ENCODE results near the gene CLEC4G.

DNA sequence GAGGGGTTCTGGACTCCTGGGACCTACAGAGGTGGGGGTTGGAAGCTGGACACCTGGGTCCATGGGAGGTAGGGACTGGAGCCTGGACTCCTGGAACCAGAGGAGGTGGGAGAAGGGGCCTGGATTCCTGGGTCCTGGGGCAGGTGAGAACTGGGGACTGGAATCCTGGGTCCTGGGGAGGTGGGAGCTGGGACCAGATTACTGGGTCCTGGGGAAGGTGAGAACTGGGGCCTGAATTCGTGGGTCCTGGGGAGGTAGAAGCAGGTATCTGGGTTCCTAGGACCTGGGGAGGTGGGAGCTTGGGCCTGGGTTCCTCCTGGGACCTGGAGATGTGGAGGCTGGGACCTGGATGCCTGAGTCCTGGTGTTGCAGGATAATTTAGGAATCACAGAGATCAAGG, 31.8 kb upstream of the CLEC4G start:
- TF ChIP-seq TAF1 (IDR thresholded peaks at IDR 0.05; ENCODE audit: low read depth), result no peak
- no peak for TF ChIP-seq YY1 (IDR thresholded peaks at IDR 0.05; ENCODE audit: low read depth)
- TF ChIP-seq EP300 (IDR thresholded peaks at IDR 0.05; ENCODE audit: borderline replicate concordance), result no peak
- no peak for TF ChIP-seq CEBPB (IDR thresholded peaks at IDR 0.05)
- TF ChIP-seq, protein P1, sequence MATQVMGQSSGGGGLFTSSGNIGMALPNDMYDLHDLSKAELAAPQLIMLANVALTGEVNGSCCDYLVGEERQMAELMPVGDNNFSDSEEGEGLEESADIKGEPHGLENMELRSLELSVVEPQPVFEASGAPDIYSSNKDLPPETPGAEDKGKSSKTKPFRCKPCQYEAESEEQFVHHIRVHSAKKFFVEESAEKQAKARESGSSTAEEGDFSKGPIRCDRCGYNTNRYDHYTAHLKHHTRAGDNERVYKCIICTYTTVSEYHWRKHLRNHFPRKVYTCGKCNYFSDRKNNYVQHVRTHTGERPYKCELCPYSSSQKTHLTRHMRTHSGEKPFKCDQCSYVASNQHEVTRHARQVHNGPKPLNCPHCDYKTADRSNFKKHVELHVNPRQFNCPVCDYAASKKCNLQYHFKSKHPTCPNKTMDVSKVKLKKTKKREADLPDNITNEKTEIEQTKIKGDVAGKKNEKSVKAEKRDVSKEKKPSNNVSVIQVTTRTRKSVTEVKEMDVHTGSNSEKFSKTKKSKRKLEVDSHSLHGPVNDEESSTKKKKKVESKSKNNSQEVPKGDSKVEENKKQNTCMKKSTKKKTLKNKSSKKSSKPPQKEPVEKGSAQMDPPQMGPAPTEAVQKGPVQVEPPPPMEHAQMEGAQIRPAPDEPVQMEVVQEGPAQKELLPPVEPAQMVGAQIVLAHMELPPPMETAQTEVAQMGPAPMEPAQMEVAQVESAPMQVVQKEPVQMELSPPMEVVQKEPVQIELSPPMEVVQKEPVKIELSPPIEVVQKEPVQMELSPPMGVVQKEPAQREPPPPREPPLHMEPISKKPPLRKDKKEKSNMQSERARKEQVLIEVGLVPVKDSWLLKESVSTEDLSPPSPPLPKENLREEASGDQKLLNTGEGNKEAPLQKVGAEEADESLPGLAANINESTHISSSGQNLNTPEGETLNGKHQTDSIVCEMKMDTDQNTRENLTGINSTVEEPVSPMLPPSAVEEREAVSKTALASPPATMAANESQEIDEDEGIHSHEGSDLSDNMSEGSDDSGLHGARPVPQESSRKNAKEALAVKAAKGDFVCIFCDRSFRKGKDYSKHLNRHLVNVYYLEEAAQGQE (IDR thresholded peaks at IDR 0.05; ENCODE audit: low read depth), result no peak
- no peak for TF ChIP-seq RAD21 (IDR thresholded peaks at IDR 0.05; ENCODE audit: low read depth)

All from Ishikawa (cell line).